ENCODE measurements around the gene ETS1.
"Not testable (repeated sequence)": the region's sequence is repeated elsewhere in the genome, so short reads cannot be mapped to it uniquely, and the experiment has no call there.

The ETS1 gene

GRCh38 chr11:128448200-128448886 is 139.0 kb downstream of the ETS1 start:
- no peak for DNase-seq

GRCh38 chr11:128447233-128447632 is 140.1 kb downstream of the ETS1 start:
- no peak for DNase-seq

- not testable (repeated sequence) for DNase-seq
These were observed 141.4 kb downstream of the ETS1 start for GRCh38 chr11:128445921-128446320.

DNA sequence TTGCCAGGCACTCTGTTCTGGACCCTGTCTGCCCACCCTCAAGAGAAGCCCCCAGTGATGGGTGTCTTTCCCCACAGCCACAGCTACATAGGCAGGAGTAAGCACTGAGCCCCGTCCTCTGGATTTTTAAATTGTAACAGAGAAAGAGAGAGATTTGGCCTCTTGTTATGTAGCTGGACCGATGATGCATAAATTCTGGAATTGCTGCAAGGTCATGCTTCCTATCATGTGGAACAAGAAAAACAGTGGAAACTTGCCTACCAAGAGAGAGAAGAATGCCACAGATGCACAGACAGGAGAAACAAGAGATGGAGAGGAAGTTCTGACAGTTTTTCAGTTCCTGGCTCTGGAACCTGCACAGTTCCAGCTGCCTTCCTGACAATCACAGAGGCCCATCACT is 150.2 kb downstream of the ETS1 start:
- no peak for DNase-seq

DNA sequence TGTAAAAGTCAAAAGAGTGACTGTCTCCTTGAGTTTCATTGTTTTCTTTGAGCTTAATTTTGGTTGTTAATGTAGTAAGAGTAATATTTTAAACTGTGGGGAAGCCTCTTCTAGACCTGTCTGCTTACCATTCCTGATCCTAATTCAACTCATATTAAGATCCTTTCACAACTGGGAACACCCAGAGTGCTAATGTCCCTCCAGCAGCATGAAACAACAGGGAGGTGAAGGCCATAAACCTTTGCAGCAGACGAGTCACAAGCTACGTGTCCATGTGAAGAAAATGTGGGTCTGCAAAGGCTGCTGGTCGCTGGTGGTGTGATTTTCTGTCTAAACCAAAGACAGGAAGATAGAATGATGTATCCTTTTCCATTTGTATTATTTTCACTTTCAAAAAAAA is 152.5 kb downstream of the ETS1 start:
- no peak for DNase-seq

GRCh38 chr11:128434411-128434810 is 152.9 kb downstream of the ETS1 start:
- DNase-seq, result no peak

GRCh38 chr11:128432926-128433325 is 154.4 kb downstream of the ETS1 start:
- no peak for DNase-seq

DNA sequence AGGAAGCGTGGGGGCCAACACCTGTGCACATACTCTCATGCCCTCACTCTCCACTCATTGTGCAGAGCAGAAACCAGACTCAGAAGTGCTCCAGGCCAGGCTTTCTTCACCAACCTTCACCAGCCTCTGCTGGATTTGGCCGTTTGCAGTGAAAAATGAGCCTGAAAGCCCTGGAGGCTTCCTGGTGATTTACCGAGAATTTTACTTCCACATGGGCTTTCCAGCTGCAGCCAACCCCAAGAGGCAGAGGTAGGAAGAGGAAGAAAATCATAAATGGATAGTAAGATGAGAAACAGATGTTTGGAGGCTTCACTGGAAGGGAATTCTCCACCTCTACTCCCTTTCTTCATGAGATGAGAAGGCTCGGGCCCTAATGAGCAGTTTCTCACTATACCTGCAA is 155.4 kb downstream of the ETS1 start:
- no peak for DNase-seq

- no peak for DNase-seq
These were observed 158.4 kb downstream of the ETS1 start for GRCh38 chr11:128428935-128429334.

DNA sequence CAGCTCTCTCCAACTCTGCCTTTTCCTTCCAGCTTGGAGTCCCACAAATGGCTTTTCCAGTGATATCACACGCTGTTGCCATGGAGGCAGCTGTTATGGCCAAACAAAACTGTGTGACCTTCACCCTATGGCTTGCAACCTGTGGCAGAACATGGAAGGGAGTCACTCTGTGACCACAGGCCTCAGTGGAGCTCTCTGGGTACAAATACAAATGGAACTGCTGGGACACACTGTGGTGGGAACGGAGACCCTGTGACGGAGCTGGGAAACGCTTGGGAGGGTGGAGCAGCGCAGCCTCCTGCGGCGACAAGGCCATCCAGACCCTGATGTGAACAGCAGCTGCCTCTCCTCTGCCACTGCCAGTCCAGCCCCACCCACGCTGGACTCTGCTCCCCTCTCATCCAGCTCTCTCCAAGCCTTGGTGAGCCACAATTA is 162.5 kb downstream of the ETS1 start:
- no peak for DNase-seq

DNA sequence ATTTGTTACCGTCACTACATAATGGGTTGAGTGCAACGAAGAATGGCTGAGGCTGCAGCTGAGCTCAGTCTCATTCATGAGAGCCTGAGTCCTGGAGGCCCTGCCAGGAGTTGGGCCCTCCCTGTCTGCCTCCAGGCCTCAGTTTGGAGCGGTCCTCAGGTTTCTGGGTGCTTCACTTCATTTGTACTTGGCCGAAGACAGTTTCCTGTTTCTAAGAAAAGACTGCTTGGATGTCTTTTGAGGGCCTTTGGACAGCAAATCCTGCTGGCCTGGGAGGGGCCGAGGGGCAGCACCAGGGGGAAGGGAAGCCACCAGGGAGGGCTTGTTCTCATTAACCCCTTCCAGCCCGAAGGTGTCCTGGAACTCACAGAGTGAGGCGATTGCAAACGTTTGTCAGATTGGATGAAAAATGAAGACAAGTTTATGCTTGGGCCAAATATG is 163.1 kb downstream of the ETS1 start:
- peak in 3 of 56 donors; percentile 4 to 23 (median 18) for DNase-seq

GRCh38 chr11:128422576-128423370 is 164.6 kb downstream of the ETS1 start:
- peak in 1 of 56 donors; percentile 7 for DNase-seq

- DNase-seq, result no peak
These were observed 165.6 kb downstream of the ETS1 start for GRCh38 chr11:128421577-128422330.

DNA sequence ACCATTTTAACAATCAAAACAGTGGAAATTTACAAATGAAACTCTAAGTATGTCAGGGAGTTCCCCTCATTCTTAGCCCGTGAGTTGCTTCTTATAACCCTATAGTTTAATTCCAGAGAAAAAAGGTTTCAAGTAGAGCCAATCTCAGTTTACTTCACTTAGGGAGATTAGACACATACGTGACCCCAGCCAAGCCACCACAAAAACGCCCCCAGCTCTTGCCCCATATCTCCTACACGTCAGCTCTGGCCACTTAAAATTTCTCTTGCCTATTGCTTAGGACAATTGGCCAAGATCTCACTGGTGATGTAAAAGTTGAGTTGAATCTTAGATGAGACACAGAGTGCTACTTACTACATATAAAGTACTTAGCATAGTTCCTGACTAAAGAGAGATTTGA is 166.4 kb downstream of the ETS1 start:
- DNase-seq, result no peak

- DNase-seq, result no peak
These were observed 167.1 kb downstream of the ETS1 start for GRCh38 chr11:128420265-128420664.

- no peak for DNase-seq
These were observed 168.2 kb downstream of the ETS1 start for GRCh38 chr11:128419012-128419767.

DNA sequence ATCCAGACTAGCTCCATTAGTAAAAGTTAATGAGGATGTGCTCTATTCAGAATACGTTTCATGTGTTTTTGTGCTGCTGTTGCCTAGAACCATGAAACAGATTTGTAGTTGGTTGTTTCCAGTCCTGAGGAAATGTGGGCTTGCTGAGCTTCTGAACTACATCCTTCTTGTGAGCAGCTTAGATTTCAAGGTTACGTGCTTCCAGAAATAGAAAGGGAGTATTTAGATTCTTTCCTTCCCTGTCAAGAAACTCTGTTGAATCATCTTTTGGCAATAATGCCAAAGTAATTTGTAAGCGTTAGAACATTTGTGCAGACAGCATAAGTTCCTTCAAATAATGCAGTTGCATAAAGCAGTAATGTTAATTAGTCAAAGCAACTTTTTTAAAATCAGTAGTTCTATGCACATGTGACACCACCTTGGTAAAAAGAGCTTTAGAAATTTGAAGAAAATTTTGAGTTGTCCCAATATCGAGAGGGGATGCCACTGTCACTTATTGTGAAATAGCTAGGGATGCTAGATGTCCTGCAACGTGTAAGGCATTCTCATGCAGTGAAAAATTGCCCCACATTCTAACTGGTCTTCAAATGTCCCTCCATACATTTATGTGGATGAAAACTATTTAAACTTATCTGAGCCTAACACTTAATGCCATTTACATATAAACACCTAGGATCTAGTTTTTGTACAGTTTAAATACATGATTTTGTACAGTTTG is 169.6 kb downstream of the ETS1 start:
- DNase-seq, result no peak

- DNase-seq, result no peak
These were observed 170.4 kb downstream of the ETS1 start for GRCh38 chr11:128416976-128417375.

DNA sequence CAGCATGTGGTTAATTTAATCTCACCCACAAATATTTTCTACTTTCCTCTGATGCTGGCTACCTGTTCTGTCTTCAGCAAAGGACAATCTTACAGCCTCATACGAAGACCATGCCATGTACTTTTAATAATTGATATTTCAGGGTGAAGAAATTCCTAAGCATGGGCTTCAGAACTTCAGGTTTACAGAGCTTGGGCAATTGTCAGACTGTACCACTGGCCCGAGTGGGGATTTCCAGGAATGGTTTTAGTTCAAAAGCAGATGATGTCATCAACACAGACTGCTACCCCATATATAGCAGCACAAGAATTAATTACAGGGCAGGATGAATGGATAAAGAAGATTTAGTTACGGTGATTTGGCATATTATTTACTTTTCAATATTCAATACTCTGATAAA is 171.8 kb downstream of the ETS1 start:
- DNase-seq, result no peak
